Hematopoietic multipotent progenitor cell treated with erythropoietin and hydrocortisone succinate and interleukin-3 and kit ligand, for 17 days (in vitro differentiated cells): ENCODE measurements around the gene GPHB5.
"Not testable (repeated sequence)": the region's sequence is repeated elsewhere in the genome, so short reads cannot be mapped to it uniquely, and the experiment has no call there.

Experiments
- DNase-seq: peaks from one replicate; pipeline ENCODE4 v3.0.0-alpha.2; 2015; ENCODE audit warnings: low spot score

The GPHB5 gene

DNA sequence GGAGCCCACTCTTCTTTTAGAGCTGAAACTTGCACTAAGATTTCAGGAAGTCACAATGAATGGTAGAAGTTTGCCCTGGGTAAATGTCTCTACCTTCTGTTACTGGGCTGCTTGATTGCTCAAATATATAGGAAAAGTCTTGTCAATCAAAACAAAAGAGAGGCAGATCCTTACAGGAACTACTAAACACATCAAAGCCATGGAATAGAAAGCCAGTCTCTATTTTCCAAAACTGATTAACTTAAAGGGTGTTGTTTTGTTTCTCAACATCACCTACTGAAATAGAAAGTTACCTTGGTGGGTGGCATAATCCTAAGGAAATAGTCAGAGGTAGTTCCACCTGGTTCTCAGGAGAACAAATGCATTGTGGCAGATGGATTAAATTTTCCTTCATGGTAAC is at the start of gene GPHB5:
TSS of gene GPHB5 (minus strand) at position 101 of the 400 bp plus-strand sequence. CDS start 1,086 bp downstream, outside the sequence.
- DNase-seq = no peak

DNA sequence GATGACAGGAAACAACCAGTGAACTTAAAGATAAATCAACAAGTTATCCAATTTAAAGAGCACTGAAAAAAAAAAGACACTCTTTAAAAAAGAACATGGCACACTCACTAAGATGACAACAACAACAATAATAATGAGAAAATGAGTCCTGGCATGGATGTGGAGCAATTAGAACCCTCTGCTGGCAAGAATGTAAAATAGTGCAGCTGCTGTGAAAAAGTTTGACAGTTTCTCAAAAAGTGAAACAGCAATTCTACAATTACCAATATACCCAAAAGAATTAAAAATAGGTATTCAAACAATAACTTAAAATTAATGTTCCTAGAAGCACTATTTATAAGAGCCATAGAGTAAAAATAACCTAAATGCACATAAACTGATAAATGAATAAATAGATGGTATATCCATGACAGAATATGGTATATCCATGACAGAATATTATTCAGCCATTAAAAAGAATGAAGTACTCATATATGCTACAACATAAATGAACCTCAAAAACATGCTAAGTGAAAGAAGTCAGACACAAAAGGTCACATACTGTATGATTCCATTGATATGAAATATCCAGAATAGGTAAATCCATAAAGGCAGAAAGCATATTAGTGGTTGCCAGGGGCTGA is 49.1 kb upstream of the GPHB5 start:
- no peak for DNase-seq

- no peak for DNase-seq
These were observed 43.7 kb upstream of the GPHB5 start for GRCh38 chr14:63362389-63362819.

GRCh38 chr14:63361790-63362189 is 43.1 kb upstream of the GPHB5 start:
- DNase-seq = no peak

- no peak for DNase-seq
These were observed 39.1 kb upstream of the GPHB5 start for GRCh38 chr14:63357841-63358240.

DNA sequence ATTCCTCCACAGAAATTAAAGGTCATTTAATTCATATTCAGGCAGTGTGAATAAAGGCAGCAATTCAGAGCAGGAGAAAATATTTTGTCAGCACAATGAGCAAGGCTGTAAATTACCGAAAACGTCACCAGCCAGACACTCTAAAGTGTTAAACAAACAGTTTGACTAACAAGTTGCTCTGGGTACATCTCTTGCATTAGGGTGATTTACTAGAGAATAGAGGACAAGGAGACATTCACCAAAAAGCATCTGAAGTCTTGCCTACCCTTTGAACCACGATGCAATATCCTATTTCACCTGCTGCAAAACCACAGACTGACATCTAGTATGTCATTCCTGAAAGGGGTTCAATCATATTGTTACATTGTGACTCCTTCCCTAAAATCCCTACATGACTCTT is 27.1 kb upstream of the GPHB5 start:
- no peak for DNase-seq

DNA sequence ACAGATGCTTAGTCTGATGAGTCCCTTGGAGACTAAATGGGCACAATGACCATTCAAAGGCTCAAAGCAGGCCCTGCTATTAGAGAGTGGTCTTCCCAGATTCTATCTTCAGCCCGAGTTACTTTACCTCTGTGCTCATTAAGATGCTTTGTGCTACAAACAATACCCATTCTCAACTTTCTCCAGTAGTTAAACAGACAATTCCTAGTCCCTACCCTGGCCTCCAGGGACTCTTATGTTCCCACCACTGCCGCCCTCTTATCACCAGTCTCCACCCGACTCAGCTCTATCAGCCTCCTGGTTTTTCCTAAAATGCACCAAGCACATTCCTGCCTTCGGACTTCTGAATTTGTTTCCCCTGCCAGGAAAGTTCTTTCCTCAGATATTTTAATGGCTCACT is 25.6 kb upstream of the GPHB5 start:
- DNase-seq = no peak

DNA sequence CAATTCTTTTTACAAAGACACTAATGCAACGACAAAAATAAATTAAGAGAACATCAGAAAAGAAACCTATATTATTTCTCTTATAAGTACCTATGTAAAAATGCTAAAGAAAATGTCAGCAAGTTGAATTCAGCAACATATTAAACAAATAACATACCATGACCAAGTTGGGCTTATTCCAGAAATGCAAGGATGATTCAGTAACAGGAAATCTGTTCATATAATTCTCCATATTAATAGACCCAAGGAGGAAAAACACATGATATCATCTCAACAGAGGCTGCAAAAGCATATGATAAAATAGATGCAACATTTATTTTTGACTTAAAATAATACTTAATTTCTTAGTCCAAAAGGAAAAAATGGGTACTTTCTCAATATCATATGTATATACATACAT is 25.1 kb upstream of the GPHB5 start:
- no peak for DNase-seq

DNA sequence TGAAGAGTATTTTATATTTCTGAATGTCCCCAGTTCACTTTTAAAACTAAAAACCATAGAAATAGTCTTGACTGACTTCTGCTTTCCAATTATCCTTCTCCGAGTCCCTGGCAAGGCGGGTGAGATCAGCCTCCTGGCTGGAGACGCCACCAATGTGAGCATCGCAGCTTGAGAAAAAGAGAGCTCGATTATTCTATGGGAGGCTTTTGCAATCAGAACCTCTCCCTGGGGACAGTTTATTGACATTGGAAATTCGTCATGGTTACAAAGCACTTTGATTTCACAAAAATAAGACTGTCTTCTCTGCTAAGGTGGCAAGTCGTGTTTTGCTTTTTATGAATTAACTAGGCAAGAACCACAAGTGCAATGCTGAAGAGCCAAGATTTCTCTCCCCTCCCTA is 23.6 kb upstream of the GPHB5 start:
- DNase-seq = no peak

- DNase-seq = no peak
These were observed 10.3 kb upstream of the GPHB5 start for GRCh38 chr14:63328787-63329737.

- no peak for DNase-seq
These were observed 8.1 kb upstream of the GPHB5 start for GRCh38 chr14:63326840-63327239.

GRCh38 chr14:63322897-63323573 is 4.3 kb upstream of the GPHB5 start:
- DNase-seq = no peak

GRCh38 chr14:63322472-63322871 is 3.7 kb upstream of the GPHB5 start:
- no peak for DNase-seq

DNA sequence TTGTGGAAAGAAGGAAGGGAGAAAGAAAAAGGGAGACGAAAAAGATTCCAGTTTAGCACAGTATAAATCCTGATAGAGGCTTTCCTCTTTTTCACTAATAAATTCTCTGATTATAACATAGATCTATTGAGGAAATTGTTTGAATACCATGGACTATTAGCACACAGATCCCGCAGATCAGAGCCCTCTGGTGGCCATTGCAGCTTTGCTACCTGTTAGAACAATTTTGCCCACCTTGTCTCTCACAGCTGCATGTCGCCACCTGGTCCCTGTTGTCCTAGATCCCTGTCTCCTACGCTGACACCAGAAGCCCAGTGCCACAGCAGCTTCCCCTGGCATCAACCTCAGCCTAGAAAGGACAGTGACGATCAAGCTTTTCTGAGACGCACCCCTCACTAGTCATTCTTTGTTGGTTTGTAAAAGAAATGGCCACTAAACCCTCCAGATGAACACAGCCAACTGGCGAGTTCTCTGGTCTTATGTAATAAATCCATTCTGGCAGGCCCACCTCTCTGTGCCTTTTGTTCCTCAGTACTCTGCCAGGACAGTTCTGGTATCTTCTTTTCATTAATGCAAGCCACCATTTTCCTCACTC is 9.9 kb downstream of the GPHB5 start:
- DNase-seq = no peak

DNA sequence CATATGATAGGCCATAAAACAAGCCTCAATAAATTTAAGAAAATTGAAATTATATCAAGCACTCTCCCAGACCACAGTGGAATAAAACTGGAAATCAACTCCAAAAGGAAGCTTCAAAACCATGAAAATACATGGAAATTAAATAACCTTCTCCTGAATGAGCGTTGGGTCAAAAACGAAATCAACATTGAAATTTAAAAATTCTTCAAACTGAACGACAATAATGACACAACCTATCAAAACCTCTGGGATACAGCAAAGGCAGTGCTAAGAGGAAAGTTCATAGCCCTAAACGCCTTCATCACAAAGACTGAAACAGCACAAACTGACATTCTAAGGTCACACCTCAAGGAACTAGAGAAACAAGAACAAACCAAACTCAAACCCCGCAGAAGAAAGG is 14.3 kb downstream of the GPHB5 start:
- not testable (repeated sequence) for DNase-seq

- no peak for DNase-seq
These were observed 16.7 kb downstream of the GPHB5 start for GRCh38 chr14:63301891-63302534.

DNA sequence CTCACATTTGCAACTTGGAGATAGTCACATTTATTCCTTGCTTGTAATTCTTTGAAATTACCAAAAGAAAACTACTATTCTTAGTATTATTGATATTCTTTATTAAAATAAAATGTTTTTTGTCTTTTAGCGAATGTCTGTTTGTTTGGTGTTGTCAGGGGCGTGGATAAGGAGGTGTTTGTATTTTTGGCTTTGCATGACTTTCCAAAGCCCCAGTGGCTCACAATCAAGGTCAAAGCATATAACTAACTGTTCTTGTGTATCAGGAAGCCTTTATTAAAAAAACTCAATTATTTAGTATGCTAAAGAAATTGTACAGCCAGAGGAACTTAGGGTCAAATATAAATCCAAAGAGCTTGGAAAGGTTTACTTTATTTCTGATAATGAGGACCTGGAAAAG is 17.9 kb downstream of the GPHB5 start:
- DNase-seq = no peak

- DNase-seq = no peak
These were observed 19.2 kb downstream of the GPHB5 start for GRCh38 chr14:63299351-63300110.

GRCh38 chr14:63297372-63298063 is 21.2 kb downstream of the GPHB5 start:
- no peak for DNase-seq

DNA sequence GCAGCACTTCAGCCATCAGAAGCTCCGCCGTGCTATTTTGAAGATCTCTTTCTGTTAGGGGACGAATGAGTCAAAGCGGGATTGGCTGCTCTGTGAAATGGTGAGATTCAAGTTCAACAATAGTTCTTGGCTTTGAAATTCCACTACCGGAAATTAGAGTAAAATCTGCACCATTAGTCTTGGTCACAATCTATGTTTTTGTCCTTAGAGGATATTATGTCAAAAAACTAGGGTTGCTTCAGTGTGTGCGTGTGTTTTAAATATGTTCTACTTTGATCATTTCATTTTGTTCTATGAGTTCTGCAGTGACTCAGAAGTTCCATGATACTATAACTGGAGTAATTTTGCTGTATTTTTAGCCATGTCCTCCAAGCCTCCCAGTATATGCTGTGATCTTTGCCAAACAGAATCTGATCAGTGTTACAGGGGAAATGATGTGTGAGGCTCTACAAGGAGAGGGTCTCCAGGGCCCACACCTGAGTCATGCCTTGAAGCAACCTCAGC is 22.6 kb downstream of the GPHB5 start:
- DNase-seq = no peak
